PFSK-1 (cell line): ENCODE measurements around the gene MOBP.

Source experiments
- FOXP2 ChIP-seq: optimal IDR thresholded peaks from 2 replicates; pipeline ENCODE3; 2011; ENCODE audit warnings: borderline replicate concordance, control low read depth, inconsistent platforms; ENCODE audit not compliant: insufficient read depth; ENCODE audit errors: extremely low read length, extremely low read depth
- POLR2AphosphoS5 ChIP-seq: IDR thresholded peaks from 2 replicates; pipeline ENCODE4 v1.6.1; 2012; ENCODE audit warnings: low read depth, mild to moderate bottlenecking, control low read depth, low read length, moderate library complexity
- SIN3A ChIP-seq: IDR thresholded peaks from 2 replicates; pipeline ENCODE4 v1.6.1; 2012; ENCODE audit warnings: mild to moderate bottlenecking, low read length, moderate library complexity, borderline replicate concordance; ENCODE audit not compliant: insufficient read depth
- TAF1 ChIP-seq: IDR thresholded peaks from 2 replicates; pipeline ENCODE4 v1.6.1; 2012; ENCODE audit warnings: low read length, control low read depth, borderline replicate concordance; ENCODE audit not compliant: insufficient read depth
- TF ChIP-seq, protein P1 (sequence below), 2 experiments: IDR thresholded peaks; 2 replicates each; pipeline versions ENCODE4 v1.6.1 to v1.8.0; 2011 to 2012; ENCODE audit warnings: low read depth in 2 of 2, low read length in 2 of 2, control low read depth in 1 of 2, inconsistent platforms in 1 of 2, mild to moderate bottlenecking in 1 of 2, moderate library complexity in 1 of 2; ENCODE audit not compliant: insufficient read depth in 1 of 2

The MOBP gene

DNA sequence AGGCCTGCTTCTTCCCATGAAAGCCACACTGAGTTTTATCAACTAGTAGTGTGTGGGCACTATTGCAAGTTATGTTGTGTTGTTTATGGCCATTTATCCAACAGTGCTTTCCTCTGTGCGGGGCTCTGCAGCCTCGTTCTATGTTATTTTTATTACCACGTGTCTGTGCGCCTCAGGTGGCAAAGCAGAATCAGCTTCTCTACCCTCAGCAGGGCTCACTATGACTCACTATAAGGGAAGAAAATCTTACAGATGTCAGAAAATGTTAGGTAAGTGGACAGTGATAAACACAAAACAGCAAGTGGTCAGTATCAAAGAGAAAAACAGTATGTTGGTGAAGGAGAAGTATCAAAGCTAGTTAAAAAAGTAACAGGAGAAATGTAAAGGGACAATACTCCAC is 61.4 kb downstream of the MOBP start:
- TF ChIP-seq TAF1 (no peak), POLR2AphosphoS5 (no peak), SIN3A (no peak), FOXP2 (no peak)
- TF ChIP-seq, protein P1, sequence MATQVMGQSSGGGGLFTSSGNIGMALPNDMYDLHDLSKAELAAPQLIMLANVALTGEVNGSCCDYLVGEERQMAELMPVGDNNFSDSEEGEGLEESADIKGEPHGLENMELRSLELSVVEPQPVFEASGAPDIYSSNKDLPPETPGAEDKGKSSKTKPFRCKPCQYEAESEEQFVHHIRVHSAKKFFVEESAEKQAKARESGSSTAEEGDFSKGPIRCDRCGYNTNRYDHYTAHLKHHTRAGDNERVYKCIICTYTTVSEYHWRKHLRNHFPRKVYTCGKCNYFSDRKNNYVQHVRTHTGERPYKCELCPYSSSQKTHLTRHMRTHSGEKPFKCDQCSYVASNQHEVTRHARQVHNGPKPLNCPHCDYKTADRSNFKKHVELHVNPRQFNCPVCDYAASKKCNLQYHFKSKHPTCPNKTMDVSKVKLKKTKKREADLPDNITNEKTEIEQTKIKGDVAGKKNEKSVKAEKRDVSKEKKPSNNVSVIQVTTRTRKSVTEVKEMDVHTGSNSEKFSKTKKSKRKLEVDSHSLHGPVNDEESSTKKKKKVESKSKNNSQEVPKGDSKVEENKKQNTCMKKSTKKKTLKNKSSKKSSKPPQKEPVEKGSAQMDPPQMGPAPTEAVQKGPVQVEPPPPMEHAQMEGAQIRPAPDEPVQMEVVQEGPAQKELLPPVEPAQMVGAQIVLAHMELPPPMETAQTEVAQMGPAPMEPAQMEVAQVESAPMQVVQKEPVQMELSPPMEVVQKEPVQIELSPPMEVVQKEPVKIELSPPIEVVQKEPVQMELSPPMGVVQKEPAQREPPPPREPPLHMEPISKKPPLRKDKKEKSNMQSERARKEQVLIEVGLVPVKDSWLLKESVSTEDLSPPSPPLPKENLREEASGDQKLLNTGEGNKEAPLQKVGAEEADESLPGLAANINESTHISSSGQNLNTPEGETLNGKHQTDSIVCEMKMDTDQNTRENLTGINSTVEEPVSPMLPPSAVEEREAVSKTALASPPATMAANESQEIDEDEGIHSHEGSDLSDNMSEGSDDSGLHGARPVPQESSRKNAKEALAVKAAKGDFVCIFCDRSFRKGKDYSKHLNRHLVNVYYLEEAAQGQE (IDR thresholded peaks at IDR 0.05; ENCODE audit: insufficient read depth in 1 of 2, low read depth in 2 of 2, low read length in 2 of 2) = no peak

DNA sequence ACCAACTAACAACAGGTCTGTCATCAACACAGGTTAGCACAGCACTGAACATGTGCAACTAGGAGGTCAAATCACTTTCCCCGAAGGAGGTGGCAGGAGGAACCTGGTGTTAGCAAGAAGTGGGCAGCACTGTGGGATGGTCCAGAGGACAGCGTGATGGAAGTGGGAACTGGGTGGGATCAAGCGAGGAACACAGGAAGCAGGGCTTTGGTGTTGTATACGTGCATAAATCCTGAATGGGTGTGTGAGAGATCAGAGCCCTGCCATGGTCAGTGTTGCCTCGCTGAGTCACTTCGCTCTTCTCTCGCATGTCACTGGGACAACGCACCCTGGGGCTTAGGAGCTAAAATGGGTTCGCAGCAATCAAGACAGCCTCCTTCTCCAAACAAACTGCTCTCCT is 62.1 kb downstream of the MOBP start:
- no peak for TF ChIP-seq TAF1
- no peak for TF ChIP-seq POLR2AphosphoS5
- TF ChIP-seq SIN3A = no peak
- TF ChIP-seq, protein P1 (IDR thresholded peaks at IDR 0.05; ENCODE audit: insufficient read depth in 1 of 2, low read depth in 2 of 2, low read length in 2 of 2) = no peak
- no peak for TF ChIP-seq FOXP2

DNA sequence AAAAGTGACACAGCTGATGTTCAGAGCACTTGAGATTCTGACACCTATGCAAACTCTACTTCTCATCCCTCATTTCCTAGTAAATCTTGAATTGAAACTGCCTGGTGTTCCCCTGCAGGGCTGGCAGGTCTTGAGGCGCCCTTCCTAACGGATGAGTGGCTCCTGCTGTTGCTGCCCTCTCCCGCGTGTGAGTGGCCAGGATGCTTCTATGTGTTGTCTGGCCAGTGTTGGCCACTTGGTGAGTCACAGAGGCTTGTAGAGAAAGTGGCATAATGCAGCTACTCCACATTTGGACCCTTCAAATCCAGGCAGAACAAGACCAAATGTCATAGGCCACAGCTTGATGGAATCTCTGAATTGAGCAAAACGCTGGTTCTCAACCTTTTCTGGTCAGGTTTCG is 63.6 kb downstream of the MOBP start:
- TF ChIP-seq TAF1 (no peak), SIN3A (no peak), POLR2AphosphoS5 (no peak), FOXP2 (no peak)
- TF ChIP-seq, protein P1 (IDR thresholded peaks at IDR 0.05; ENCODE audit: insufficient read depth in 1 of 2, low read depth in 2 of 2, low read length in 2 of 2) = no peak

DNA sequence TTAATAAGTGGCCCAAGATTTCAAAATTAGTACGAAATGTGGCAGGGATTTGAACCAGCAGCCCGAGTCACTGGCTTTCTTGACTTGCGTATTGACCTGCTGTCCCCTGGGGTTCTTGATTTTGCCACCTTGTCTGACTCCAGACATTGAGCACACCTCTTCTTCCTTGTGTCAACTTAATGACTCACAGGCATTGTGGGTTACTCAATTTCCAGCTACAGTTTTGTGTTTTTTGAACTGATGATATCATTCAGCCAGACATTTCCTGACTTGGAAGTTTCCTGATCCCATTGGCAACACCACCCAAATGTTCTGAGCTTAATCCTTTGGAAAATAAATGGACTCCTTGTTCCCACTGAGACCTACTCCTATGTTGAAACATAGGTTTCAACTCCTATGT is 64.2 kb downstream of the MOBP start:
- TF ChIP-seq TAF1 (no peak), FOXP2 (no peak), POLR2AphosphoS5 (no peak), SIN3A (no peak)
- TF ChIP-seq, protein P1 (IDR thresholded peaks at IDR 0.05; ENCODE audit: insufficient read depth in 1 of 2, low read depth in 2 of 2, low read length in 2 of 2) = no peak

DNA sequence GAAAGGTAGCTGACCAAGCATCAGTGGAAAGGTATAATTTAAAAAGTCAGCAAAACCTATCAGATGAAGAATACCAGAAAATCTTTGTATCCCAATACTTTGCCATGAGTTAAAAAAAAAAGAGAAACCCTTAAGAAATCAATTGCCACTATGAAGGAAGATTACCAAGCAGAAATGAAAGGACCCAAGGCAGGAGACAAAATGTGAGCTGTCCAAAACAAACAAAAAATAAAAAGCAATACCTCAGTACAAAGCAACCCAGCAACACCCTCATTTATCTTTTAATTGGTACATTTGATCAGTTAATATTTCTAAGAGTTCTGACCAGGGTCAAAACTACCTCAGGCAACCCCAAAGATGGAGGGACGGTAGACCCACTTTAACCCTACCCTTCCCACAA is 65.3 kb downstream of the MOBP start:
- TF ChIP-seq, protein P1 (IDR thresholded peaks at IDR 0.05; ENCODE audit: insufficient read depth in 1 of 2, low read depth in 2 of 2, low read length in 2 of 2) = peak in 1 of 2 experiments; percentile 70; a peak in 1 of 4 replicates
- TF ChIP-seq POLR2AphosphoS5 (no peak), SIN3A (no peak)
